NCI-H1417 (cell line): ENCODE results near the gene DOCK1.

ENCODE experiments used
- DNase-seq, 3 experiments: peaks; one replicate each; lab custom pipeline; 2025; lab: John Stamatoyannopoulos, UW

The DOCK1 gene

DNA sequence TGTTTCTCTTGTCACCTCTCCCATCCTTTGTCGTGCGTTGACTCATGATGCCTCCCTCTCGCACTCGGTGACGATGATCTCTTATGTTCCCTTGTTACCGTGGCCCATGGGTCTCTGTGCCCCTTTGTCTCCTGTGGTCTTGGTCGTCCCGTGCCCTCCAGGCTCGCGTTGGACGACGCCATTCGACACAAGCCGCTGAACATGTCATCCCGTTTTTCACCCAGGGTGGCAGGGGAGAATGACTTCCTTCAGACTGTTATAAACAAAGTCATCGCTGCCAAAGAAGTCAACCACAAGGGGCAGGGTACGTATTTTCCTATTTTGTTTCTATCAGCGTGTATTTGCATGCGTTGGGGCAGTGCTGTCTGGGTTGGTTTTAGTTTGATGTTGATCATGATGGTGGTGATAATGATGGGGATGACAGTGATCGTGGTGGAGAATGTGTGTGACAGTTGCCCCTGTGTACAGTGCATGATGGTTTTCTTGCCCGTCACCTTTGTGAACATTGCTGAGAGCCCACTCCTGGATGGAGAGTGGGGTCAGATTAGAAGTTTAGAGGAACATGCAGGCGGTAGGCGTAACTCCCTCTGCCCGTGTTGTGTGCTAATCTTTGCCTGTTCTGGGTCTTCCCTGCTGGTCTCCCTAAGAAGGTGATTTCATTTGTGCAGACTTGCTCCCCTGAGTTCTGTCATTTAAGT is 107.0 kb downstream of the DOCK1 start:
- no peak for DNase-seq

DNA sequence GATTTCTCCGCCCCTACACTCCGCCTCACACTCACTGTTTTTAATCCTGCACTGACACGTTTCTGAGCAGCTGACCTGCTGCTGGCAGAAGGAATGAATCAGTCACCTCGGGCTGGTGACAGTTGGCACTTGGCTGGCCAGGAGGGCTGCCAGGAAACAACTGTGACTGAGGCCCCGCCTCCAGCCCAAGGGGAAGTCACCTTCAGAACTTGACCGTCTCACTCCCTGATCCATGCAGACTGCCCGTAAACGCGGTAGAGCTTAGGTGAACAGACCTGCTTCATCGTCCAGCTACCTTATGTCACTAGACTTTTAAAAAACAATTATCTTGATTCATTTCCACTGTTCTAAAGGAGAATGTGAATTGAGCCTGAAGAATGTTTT is 107.5 kb downstream of the DOCK1 start:
- no peak for DNase-seq

DNA sequence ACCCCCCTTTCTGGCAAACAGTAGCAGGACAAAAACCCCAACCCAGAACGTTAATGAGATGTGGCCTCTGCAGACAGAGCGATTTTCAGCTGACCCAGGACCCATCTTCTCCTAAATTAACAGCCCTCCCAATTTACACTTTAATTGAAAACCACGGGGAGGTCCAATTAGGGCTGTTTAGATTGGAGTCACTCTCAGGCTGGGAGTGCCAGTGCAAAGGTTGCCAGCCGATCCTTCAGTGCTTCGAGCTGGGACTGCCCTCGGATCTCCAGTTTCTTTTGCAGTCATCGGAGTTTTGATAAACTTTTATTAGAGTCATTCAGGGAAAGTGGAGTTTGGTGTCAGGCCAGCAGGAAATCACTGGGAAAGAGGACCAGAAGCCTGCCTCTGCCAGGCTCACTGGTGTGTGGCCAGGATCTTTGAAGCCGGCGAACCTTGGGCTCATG is 108.0 kb downstream of the DOCK1 start:
- no peak for DNase-seq

DNA sequence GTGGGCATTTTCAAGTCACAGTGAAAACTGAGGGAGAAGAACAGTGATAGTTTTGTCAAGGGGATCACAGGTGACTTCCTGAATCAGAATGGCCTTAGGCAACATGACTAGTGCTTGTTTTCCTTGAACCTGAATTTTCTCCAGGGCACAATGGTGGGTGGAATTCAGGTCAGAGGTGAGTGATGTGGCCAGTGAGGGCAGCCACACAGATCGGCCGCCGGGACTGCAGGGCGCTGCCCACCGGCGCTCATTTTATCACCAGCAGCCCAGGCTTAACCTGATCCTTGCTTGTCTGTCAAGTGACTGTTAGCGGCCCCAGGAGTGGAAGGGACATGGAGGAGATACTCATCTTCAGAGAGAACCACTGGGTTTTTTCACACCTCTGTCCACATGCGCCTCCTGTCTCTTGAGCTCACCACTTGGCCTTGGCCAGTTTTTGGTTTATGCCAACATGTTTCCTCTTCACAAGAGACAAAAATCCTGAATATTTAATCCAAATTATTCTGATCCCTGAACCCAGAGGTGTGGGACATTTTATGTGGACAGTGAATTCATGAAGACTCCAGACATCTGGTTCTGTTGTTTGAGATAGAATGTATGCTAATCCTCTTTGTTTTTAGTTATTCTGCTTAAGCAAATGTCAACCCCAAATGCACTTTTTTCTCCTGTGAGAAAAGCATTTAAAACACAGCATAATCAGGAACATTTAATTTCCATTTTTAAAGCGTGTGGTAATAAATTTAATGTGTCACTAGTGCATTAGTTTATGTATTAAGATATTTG is 108.7 kb downstream of the DOCK1 start:
- no peak for DNase-seq

DNA sequence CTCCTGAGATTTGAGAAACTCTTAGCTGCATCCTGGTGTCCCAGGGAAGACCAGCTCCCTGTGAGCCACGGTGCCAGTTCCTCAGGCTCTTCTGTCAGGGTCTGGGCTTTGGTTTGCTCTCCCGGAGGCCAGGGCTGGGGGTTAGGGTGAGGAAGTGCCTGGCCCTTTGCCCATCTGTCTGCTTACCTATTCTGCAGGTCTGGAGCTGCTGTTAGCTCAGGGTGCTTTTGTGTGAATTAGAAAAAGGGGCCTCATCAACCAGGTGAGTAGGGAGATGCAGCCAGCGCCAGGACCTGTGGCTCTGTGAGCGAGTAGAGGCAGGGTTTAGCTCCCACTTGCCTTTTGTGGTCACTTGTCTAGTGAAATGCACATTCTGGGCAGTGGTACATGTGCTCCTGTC is 109.4 kb downstream of the DOCK1 start:
- no peak for DNase-seq

DNA sequence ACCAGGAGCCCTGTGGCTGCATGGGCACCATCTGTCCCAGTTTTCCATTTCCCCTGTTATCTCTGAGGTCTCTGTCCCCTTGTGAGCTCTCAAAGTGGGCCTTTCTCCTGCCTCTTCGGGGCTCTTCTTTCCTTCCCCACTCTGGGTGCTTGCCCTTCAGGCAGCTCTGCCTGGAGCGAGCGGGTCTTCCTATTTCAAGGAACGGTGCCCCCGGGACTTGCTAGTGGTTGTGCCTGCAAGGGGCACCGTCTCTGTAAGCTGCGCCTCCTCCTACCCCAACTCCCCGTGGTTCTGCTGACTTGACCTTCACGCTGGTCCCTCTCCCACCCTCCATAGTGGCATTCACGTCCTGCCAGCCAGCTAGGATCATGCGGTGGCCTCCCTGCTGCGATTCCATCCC is 110.1 kb downstream of the DOCK1 start:
- no peak for DNase-seq

DNA sequence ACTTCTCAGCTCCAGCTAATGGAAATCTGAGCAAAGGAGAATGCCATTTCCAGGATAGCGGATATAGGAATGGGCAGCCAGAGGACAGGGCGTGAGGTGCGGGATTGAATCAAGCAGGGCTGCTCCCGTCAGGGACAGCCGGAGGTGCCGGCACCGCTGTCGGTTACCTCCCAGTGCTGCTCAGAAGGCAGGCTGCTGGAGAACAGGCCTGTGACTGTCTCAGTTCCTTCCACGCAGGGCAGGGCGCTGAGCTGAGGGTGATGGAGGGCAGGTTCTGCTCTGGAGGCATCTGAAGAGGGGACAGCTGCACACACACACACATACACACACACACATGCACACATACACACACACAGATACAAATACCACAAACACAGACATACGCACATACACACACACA is 111.1 kb downstream of the DOCK1 start:
- DNase-seq, result no peak

DNA sequence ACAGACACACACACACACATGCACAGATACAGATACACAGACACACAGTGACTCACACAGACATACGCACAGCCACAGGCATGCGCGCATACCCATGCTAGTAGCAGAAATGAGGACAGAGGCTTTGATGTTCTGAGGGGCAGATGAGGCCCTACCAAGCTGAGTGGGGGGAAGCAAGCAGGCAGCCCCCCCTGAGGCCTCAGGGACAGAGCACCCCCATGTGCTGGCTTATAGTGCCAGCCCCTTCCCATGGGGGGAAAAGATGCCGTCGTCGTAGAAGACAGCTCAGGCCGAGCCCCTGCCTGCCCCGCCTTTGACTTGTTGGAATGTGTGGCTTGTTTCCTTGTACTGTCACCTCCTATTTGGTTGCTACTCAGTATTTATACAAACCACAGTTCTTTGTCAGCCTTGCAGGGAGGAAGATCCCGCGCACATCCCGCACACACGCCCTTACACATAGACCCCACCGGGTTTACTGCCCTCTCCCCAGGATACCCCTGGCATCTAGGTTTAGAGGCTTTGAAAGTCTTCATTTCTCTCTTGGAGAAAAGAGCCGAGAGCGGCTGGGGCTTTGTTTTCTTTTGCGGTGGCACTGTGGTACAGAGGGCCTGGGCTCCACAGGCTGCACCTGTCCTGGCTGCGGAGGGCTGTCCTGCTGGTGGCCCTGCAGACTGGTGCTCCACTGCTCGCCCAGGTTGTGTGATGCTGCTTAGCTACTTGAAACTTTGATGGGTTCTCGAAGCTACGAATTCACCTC is 112.5 kb downstream of the DOCK1 start:
- DNase-seq, result no peak

DNA sequence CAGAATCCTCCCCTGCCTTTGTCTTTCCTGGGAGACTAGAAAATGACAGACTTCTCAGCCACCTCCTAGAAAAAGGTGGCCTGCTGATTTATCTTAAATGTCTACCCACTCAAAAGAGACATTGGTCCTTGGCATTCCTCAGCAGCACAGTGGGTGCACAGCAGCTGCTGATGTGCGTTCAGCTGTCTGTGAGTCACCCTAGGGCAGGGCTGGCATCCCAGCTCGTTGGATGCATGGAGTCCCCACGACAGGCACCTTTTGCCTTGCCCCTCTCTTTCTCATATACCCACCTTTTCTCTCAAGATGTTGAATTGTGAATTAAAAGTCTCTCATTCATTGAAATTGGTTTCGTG is 113.0 kb downstream of the DOCK1 start:
- no peak for DNase-seq

DNA sequence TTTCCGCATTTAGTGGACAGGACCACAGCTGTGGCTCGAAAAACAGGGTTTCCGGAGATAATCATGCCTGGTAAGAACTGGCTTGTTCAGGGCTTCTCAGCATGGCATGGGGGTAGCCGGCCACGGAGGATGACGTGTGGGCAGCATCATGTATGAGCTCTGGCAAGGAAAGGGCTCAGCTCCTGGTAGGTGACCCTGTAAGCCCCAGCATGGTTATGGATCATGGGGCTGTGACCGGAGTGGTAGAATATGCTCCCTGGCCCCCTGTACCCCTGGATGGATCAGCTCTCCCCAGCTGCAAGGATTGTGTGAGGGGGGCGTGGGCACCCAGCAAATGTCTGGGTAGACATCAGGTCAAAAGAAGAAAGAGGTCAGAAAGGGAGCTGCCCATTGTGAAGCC is 113.5 kb downstream of the DOCK1 start:
- no peak for DNase-seq

DNA sequence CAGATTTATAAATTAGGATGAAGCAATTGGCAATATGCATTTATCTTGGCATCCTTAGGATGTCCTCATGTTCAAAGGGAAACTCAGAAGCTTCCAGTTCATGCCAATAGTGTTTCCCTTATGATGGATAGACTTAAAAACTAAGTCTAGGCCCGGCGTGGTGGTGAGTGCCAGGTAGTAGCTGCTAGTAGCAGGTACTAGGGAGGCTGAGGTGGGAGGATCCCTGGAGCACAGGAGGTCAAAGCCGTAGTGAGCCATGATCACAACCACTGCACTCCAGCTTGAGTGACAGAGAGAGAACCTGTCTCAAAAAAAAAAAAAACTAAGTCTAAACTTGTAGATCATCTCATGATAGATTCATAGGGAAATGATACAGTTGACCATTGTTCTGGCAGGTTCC is 115.0 kb downstream of the DOCK1 start:
- no peak for DNase-seq

DNA sequence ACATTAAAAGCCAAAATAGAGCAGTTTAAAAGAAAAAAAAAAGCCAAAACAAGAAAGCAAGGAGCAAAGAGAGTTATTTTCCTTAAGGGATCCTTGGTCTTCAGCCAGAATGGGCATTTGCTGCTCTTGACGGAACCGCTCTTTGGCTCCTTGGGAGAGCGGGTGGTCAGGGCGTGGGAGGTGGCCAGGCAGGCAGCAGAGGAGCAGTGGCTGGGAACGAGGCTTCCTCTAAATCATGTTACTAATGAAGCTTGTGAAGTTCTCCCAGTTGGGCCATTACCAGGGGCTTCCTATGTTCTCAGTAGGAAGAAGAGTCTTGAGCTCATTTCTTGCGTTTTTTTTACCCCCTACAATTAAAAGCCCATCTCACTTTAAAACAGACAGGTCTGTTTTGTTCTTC is 116.6 kb downstream of the DOCK1 start:
- no peak for DNase-seq

DNA sequence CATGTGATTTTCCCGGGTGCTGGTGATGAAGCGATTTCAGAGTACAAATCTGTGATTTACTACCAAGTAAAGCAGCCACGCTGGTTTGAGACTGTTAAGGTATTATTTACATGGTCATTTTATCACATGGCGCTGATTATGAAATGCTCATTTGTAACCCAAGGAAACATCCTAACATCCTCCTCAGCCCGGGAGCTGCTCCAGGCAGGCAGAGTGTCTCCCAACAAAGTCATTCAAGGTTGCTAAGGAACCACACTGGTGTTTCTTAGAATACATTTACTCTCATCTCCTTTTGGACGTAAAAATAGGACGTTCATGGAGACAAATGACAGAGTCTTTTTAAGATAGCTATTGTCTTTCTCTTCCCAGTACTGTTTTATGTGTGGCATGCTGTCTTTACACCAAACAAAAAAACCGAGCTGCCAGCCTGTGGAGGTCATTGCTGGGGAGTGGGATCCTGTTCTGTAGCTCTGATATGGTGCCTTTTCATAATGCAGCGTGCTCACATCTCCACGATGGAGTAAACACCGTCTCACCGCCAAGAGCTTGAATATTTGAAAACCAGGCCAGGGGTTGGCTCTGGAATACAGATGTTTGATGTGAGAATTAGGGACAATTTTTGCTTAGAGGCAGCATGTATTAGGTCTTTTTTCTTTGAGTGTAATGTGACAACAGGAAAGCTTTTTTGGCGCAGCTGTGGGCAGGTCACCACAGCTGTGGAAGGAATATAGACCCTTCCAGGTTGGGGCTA is 119.6 kb downstream of the DOCK1 start:
- no peak for DNase-seq

DNA sequence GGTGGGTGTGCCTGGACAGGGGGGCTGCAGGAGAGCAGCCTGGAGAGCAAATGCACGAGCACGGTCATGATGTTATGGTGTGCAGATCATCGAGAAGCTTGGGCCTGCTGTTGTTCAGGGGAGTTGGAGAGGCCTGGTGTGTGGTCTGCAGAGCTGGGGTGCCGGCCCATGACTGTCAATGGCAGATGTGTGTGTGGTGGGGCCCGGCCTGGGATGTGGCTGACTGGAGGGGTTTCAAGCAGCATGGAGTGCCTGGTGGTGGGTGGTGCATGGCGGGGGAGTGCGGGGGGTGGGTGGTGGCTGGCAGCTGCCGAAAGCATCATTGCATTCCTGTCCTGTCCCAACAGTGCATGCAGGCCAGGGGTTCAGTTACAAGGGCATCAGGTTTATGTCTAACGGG is 122.6 kb downstream of the DOCK1 start:
- no peak for DNase-seq

DNA sequence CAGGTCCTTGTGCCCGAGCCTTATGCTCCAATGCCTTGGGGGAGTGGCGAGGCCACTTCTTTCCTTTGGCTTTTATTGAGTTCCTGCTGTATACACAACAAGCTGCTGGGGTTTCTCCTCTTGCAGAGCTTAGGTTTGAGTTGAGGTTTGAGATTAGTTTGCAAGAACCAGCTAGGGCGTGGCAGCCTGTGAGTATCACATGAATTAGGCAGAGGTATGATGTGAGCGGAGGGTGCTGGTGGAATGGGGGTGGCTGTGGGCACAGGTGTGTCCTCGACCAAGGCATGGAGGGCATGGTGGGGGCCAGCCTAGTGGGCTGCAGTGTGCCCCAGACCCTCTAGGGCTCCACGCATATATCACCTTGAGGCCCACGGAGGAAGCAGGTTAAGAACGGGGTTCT is 123.3 kb downstream of the DOCK1 start:
- DNase-seq, result no peak

DNA sequence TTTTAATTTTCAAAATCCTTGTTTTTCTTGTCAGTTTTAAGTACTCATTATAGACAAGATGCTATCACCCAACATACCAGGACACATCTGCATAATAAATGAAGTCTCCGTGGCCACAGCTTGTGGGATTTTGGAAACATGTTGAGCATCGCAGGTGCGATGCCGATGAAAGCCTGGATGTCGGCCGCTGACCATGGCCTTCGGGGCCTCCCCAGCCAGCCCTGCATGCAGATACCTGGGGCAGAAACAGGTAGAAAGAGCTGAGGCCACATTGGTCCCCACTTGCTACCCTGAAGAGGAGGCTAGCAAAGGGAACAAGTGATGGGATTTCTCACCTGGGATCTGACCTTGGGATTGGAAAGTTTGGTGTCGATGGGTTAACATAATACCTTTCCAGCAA is 123.8 kb downstream of the DOCK1 start:
- DNase-seq, result no peak

DNA sequence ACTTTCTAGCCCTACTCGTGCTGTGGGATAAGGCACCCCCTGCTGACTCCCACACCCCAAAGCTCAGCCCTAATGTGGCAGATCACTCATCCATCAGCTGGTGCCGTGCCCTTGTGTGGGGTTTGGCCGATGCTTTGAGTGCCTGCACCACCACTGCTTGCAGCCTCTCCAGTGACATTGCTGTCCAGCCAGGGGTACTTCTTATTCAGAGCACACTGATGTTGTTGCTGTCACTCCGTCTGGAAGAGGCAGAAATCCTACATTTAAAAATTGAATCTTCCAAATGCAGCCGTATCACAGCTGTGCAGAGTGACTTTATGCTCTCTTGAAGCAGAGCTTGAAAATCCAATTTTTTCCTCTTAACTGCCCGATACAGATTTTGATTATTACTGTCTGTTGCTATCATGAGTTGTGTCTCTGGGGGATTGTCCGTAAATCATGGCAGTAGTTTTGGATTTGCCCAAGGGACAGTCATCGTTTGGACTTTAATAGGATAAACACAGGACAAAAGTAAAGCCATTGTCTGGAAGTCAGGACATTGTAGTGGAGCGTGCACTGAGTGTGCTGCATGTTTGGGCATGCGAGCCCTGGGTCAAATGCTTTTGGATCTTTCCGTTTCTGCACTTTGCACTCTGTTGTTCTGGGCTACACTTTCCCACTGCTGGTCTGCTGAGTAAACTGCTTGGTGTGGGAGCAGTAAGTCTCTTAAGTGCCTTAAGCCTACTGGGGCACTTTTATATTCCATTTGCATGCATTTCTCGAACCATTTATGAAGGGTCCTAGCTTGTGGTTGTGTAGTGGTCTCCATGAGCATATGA is 128.2 kb downstream of the DOCK1 start:
- DNase-seq, result no peak

DNA sequence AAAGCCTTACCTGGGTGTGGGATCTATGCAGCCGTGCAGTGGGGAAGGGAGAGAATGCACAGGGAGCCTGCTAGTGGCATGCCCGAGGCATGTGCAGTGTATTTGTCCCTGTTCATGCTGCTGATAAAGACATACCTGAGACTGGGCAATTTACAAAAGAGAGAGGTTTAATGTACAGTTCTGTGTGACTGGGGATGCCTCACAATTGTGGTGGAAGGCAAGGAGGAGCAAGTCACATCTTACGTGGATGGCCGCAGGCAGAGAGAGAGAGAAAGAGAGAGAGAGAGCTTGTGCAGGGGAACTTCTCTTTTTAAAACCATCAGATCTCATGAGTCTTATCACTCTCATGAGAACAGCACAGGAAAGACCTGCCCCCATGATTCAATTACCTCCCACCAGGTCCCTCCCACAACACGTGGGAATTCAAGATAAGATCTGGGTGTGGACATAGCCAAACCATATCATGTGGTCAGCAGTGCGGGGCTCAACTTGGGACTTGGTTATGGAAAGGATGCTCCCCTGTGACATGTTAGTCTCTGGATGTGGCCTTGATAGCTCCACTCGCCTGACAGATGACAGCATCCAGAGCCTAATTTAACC is 128.9 kb downstream of the DOCK1 start:
- DNase-seq, result no peak

DNA sequence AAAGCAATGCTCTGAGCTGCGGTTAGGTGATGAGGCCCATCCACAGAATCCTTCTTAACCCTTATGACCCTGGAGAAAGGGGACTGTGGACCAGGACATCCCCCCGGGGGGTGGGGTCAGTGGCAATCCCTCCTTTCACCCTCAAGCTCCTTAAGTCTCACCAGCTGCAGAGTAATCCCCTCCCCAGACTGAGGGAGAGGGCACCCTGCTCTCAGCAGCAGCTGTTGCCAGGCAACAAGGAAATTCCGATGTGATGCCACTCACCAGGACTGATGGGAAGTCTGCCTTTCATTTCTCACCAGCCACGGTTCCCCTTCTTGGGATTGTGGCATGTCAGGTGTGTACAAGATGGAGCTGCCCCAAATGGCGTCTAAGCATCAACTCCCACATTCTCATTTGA is 129.6 kb downstream of the DOCK1 start:
- DNase-seq, result no peak

DNA sequence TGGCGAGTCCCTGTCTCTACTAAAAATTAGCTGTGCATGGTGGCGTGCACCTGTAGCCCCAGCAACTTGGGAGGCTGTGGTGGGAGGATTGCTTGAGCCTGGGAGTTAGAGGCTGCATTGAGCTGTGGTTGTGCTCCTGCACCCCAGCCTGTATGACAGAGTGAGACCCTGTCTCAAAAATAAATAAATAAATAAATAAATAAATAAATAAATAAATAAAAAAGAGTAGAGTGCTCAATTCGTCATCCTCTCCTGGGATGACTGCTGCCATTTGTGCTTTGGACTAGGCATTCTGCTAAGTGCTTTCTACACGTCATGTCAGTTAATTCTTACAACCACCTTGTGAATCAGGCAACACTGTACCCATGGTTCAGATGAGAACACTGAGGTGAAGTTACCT is 130.6 kb downstream of the DOCK1 start:
- DNase-seq, result no peak

DNA sequence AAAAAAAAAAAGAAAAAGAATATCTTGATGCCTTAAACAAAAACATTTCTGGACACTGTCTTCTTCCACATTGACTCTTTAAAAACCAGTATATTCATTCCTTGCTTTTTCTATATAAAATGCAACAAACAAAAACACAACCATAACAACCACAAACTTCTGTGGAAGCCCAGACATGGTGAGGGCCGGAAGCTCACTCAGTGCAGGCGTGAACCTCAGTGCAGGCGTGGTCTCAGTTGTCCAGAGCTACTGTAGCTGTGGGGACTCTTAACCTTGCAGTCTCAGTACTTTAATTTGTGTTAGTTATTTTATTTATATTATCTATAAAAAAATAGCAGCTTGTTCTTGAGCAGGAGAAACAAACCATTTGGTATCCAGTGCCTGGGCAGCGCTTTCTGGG is 131.8 kb downstream of the DOCK1 start:
- DNase-seq, result no peak
